OCI-LY1 (cell line): ENCODE data around the gene SV2B.

Experiments
- H2AFZ ChIP-seq: fragments of 200-600 bp; sonication (generic), shearing (Covaris generic); 2 replicates; pipeline ENCODE4 v1.6.0; 2014; ENCODE audit warnings: antibody characterized with exemption, mild to moderate bottlenecking, low read length
- H3F3A ChIP-seq: fragments of 200-600 bp; sonication (generic), shearing (Covaris generic); 2 replicates; pipeline ENCODE4 v1.6.0; 2014; ENCODE audit warnings: mild to moderate bottlenecking, antibody characterized with exemption, low read length, moderate library complexity; ENCODE audit not compliant: insufficient read depth
- H3K27ac ChIP-seq: fragments of 200-600 bp; sonication (generic); 2 replicates; pipeline ENCODE4 v1.5.1; 2014; ENCODE audit warnings: low read length, mixed run types, mild to moderate bottlenecking, low read depth; ENCODE audit not compliant: poor library complexity, severe bottlenecking
- H3K27me3 ChIP-seq: fragments of 200-600 bp; sonication (generic); 2 replicates; pipeline ENCODE4 v1.6.0; 2014; ENCODE audit warnings: antibody characterized with exemption, mild to moderate bottlenecking, low read length, moderate library complexity; ENCODE audit not compliant: insufficient read depth
- H3K36me3 ChIP-seq: fragments of 200-600 bp; sonication (generic); 2 replicates; pipeline ENCODE4 v1.6.1; 2014; ENCODE audit warnings: mild to moderate bottlenecking, antibody characterized with exemption, low read length, moderate library complexity, mixed read lengths; ENCODE audit not compliant: insufficient read depth
- H3K4me1 ChIP-seq: fragments of 200-600 bp; sonication (generic); 2 replicates; pipeline ENCODE4 v1.5.1; 2014; ENCODE audit warnings: mild to moderate bottlenecking, low read length, moderate library complexity; ENCODE audit not compliant: insufficient read depth, severe bottlenecking
- H3K4me2 ChIP-seq: fragments of 200-600 bp; sonication (generic), shearing (Covaris generic); 2 replicates; pipeline ENCODE4 v1.6.1; 2014; ENCODE audit warnings: low read length
- H3K4me3 ChIP-seq: fragments of 200-600 bp; sonication (generic); 2 replicates; pipeline ENCODE4 v1.5.1; 2014; ENCODE audit warnings: low read length, low read depth, mild to moderate bottlenecking, mixed read lengths; ENCODE audit not compliant: poor library complexity, severe bottlenecking
- H3K79me2 ChIP-seq: fragments of 200-600 bp; shearing (Covaris generic); 2 replicates; pipeline ENCODE4 v1.6.1; 2016; ENCODE audit warnings: mixed run types, low read length, mixed read lengths; ENCODE audit not compliant: insufficient read depth
- H3K9ac ChIP-seq: fragments of 200-600 bp; sonication (generic), shearing (Covaris generic); 2 replicates; pipeline ENCODE4 v1.6.1; 2014; ENCODE audit warnings: mild to moderate bottlenecking, low read length, mixed read lengths
- H3K9me2 ChIP-seq: fragments of 200-600 bp; sonication (generic), shearing (Covaris generic); 2 replicates; pipeline ENCODE4 v1.6.1; 2014; ENCODE audit warnings: low read depth, mild to moderate bottlenecking, low read length, mixed read lengths
- H3K9me3 ChIP-seq: fragments of 200-600 bp; shearing (Covaris generic); 2 replicates; pipeline ENCODE4 v1.6.1; 2014; ENCODE audit warnings: low read length, mixed read lengths
- H4K20me1 ChIP-seq: fragments of 200-600 bp; sonication (generic), shearing (Covaris generic); 2 replicates; pipeline ENCODE4 v1.6.0; 2016; ENCODE audit warnings: mild to moderate bottlenecking, low read length; ENCODE audit not compliant: insufficient read depth
- CTCF ChIP-seq: fragments of 200-600 bp; sonication (generic), shearing (Covaris generic); IDR thresholded peaks from 2 replicates; pipeline ENCODE4 v1.5.1; 2017; ENCODE audit warnings: mild to moderate bottlenecking, antibody characterized with exemption, low read length, moderate library complexity, mixed read lengths
- EZH2 ChIP-seq: fragments of 200-600 bp; sonication (generic), shearing (Covaris generic); IDR thresholded peaks from 2 replicates; pipeline ENCODE4 v1.8.0; 2017; ENCODE audit warnings: borderline replicate concordance, mixed run types, mild to moderate bottlenecking, antibody characterized with exemption, low read length, moderate library complexity, mixed read lengths

Gene SV2B

DNA sequence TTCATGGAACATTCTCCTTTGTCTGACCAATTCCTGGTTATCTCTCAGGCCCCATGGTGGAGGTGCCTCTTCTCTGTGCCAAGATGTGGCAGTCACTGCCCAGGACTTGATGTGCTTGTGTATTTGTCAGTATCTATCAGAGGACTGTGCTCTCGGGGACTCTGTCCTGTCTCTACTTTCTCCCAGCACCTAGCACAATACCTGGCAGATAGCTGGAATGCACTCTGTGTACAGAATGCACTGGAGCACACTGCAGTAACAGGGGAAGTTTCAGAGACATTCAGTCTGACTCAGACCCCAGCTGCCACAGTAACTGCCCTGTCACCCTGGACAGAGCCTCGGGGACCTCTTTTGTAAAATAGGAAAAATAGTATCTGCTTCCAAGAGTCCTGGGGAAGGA lies 34.6 kb upstream of the SV2B start:
- Histone ChIP-seq H3K79me2 (no peaks in the 10 kb centered on the region), H3K36me3 (no peaks in the 10 kb centered on the region), H3K27me3 (no peaks in the 10 kb centered on the region; the same call in 1 of the 2 replicates), H3K9me2 (no peaks in the 10 kb centered on the region), H3K4me1 (no peaks in the 10 kb centered on the region), H2AFZ (no peak overlapping the region), H3K9ac (no peak overlapping the region), H3K4me2 (no peak overlapping the region), H3K9me3 (no peaks in the 10 kb centered on the region), H4K20me1 (no peaks in the 10 kb centered on the region), H3K4me3 (no peak overlapping the region), H3F3A (no peaks in the 10 kb centered on the region), H3K27ac (no peak overlapping the region)
- TF ChIP-seq CTCF = no peak
- no peak for TF ChIP-seq EZH2

- Histone ChIP-seq H4K20me1 (no peaks in the 10 kb centered on the region), H3K36me3 (no peaks in the 10 kb centered on the region), H3K9me2 (no peaks in the 10 kb centered on the region), H3K4me1 (no peaks in the 10 kb centered on the region), H3K79me2 (no peaks in the 10 kb centered on the region), H3K4me2 (no peak overlapping the region), H3K9me3 (no peaks in the 10 kb centered on the region), H3K27ac (no peak overlapping the region), H3K9ac (no peak overlapping the region), H3K4me3 (no peak overlapping the region), H3F3A (no peaks in the 10 kb centered on the region), H2AFZ (no peak overlapping the region), H3K27me3 (no peaks in the 10 kb centered on the region; the same call in 1 of the 2 replicates)
- TF ChIP-seq EZH2 (no peak), CTCF (no peak)
These were observed 33.0 kb upstream of the SV2B start for GRCh38 chr15:91067036-91067435.

GRCh38 chr15:91068436-91068835 lies 31.6 kb upstream of the SV2B start:
- H3K9me3 ChIP-seq = no peaks in the 10 kb centered on the region
- no peaks in the 10 kb centered on the region for H3K9me2 ChIP-seq
- no peaks in the 10 kb centered on the region for H4K20me1 ChIP-seq
- H3K36me3 ChIP-seq = no peaks in the 10 kb centered on the region
- no peaks in the 10 kb centered on the region for H3F3A ChIP-seq
- no peaks in the 10 kb centered on the region for H3K79me2 ChIP-seq
- H3K4me1 ChIP-seq = no peaks in the 10 kb centered on the region
- H3K27me3 ChIP-seq = no peaks in the 10 kb centered on the region; the same call in 1 of the 2 replicates
- no peak overlapping the region for H3K4me2 ChIP-seq
- H3K27ac ChIP-seq = no peak overlapping the region
- H2AFZ ChIP-seq = no peak overlapping the region
- H3K9ac ChIP-seq = no peak overlapping the region
- no peak for TF ChIP-seq CTCF
- TF ChIP-seq EZH2 = no peak
- no peak overlapping the region for H3K4me3 ChIP-seq
